GM12891 (cell line): ENCODE data around the gene MGP.

ENCODE experiments used
- PAX5 ChIP-seq: IDR thresholded peaks from 2 replicates; pipeline ENCODE4 v1.6.1; 2011; ENCODE audit warnings: low read length, moderate library complexity, mild to moderate bottlenecking; ENCODE audit not compliant: insufficient read depth, severe bottlenecking
- POLR2A ChIP-seq: IDR thresholded peaks from 2 replicates; pipeline ENCODE4 v1.6.1; 2011; ENCODE audit warnings: low read depth, low read length, control low read depth
- POLR2AphosphoS5 ChIP-seq: IDR thresholded peaks from 2 replicates; pipeline ENCODE4 v1.6.1; 2011; ENCODE audit warnings: low read depth, low read length, control low read depth
- POU2F2 ChIP-seq: IDR thresholded peaks from 2 replicates; pipeline ENCODE4 v1.6.1; 2011; ENCODE audit warnings: low read depth, mild to moderate bottlenecking, control low read depth, low read length, moderate library complexity
- SPI1 ChIP-seq: IDR thresholded peaks from 2 replicates; pipeline ENCODE4 v1.6.1; 2011; ENCODE audit warnings: low read depth, low read length, control low read depth
- TAF1 ChIP-seq: IDR thresholded peaks from 2 replicates; pipeline ENCODE4 v1.6.1; 2011; ENCODE audit warnings: low read depth, low read length, control low read depth

DNA sequence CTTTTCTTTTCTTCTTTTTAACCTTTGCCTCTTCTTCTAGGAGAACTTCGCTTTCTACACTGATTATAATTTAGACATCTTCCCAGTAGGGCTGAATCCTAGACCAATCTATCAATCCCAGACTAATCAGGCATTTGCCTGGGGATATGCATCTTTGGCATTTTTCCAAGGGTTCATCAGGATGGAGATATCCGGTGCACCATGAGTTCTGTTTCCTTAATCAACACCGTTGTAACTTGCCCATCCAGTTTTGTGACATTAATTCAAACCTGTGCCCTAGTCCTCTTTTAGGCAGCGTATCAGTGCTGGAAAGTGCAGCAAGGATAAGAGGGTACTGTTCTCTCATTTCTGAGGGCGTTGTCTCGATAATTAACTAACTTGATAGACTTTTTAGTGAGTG, 617 bp upstream of the MGP start:
- TF ChIP-seq POLR2AphosphoS5 (no peak), POLR2A (no peak), SPI1 (no peak), TAF1 (no peak), PAX5 (no peak), POU2F2 (no peak)
